ENCODE data around the gene RPS6KA4.

The RPS6KA4 gene

GRCh38 chr11:64364911-64365310 is 5.9 kb downstream of the RPS6KA4 start:
- Mint-ChIP-seq H3K27me3 (no peaks in the 10 kb centered on the region), H3K27ac (no peak overlapping the region), H3K9me3 (no peaks in the 10 kb centered on the region), H3K4me3 (no peak overlapping the region), H3K4me1 (peaks cover 24% of the 10 kb centered on the region)
- ATAC-seq: no peak
- no peak for DNase-seq

- Mint-ChIP-seq H3K9me3 (no peaks in the 10 kb centered on the region), H3K27me3 (no peaks in the 10 kb centered on the region), H3K4me3 (no peak overlapping the region), H3K27ac (no peak overlapping the region), H3K4me1 (peaks cover 5% of the 10 kb centered on the region)
- no peak for ATAC-seq
- no peak for DNase-seq
Observed at GRCh38 chr11:64366751-64367150, 7.8 kb downstream of the RPS6KA4 start.

DNA sequence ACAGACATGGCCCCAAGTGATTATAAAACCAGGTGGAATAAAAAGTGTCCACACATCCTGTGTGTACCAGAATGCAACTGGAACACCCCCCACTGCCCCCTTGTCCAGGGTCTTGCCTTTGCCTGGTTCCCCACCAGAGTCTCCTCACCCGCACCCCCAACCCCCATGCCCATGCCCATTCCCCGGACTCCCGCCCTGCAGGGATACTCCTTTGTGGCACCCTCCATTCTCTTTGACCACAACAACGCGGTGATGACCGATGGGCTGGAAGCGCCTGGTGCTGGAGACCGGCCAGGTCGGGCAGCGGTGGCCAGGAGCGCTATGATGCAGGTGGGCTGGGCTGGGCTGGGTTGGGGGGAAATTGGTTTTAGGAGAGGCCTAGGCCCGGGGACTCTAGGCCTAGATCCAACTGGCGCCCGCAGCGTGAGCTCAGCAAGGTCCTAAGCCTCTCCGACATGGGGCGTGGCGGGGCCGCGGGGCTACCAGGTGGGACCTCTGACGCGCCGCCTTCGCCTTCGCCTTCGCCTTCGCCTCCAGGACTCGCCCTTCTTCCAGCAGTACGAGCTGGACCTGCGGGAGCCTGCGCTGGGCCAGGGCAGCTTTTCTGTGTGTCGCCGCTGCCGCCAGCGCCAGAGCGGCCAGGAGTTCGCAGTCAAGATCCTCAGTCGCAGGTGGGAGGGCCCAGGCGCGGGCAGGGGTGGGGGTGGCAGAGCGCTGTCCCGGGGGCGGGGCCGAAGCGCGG is 9.1 kb downstream of the RPS6KA4 start:
- peaks cover 5% of the 10 kb centered on the region for H3K4me1 Mint-ChIP-seq
- no peak overlapping the region for H3K27ac Mint-ChIP-seq
- ATAC-seq: no peak

GRCh38 chr11:64368673-64369074 is 9.7 kb downstream of the RPS6KA4 start:
- ATAC-seq: no peak
- H3K27ac Mint-ChIP-seq: no peak overlapping the region
- peaks cover 5% of the 10 kb centered on the region for H3K4me1 Mint-ChIP-seq
- H3K4me3 Mint-ChIP-seq: no peak overlapping the region
- H3K9me3 Mint-ChIP-seq: no peaks in the 10 kb centered on the region
- no peak for DNase-seq
- H3K27me3 Mint-ChIP-seq: peaks cover 8% of the 10 kb centered on the region

More for the DNA sequence above, 9.1 kb downstream of the RPS6KA4 start:
- DNase-seq: no peak
- H3K9me3 Mint-ChIP-seq: no peaks in the 10 kb centered on the region
- no peak overlapping the region for H3K4me3 Mint-ChIP-seq
- H3K27me3 Mint-ChIP-seq: peaks cover 6% of the 10 kb centered on the region

- peaks cover 8% of the 10 kb centered on the region for H3K27me3 Mint-ChIP-seq
- DNase-seq: no peak
- peaks cover 5% of the 10 kb centered on the region for H3K4me1 Mint-ChIP-seq
- H3K9me3 Mint-ChIP-seq: no peaks in the 10 kb centered on the region
- H3K27ac Mint-ChIP-seq: peak overlapping the region in 1 of 2 donors; percentile 27
- peak; percentile 13 for ATAC-seq
- no peak overlapping the region for H3K4me3 Mint-ChIP-seq
Observed at GRCh38 chr11:64369440-64370421, 10.8 kb downstream of the RPS6KA4 start.

DNA sequence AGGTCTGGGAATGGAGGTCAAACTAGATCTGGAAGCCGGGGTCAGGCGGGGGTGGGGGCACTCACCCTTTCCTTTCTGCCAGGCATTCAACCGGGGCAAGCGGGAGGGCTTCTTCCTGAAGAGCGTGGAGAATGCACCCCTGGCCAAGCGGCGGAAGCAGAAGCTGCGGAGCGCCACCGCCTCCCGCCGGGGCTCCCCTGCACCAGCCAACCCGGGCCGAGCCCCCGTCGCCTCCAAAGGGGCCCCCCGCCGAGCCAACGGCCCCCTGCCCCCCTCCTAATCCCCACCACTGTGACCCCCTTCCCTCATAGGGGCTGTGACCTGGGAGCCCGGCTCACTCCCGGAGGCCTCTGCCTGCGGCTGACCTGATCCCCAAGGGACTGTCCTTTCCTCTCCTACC is 12.2 kb downstream of the RPS6KA4 start:
- H3K4me3 Mint-ChIP-seq: no peak overlapping the region
- no peaks in the 10 kb centered on the region for H3K9me3 Mint-ChIP-seq
- no peak overlapping the region for H3K27ac Mint-ChIP-seq
- no peak for DNase-seq
- H3K27me3 Mint-ChIP-seq: peaks cover 8% of the 10 kb centered on the region
- peak; percentile 35 for ATAC-seq
- H3K4me1 Mint-ChIP-seq: peaks cover 5% of the 10 kb centered on the region

DNA sequence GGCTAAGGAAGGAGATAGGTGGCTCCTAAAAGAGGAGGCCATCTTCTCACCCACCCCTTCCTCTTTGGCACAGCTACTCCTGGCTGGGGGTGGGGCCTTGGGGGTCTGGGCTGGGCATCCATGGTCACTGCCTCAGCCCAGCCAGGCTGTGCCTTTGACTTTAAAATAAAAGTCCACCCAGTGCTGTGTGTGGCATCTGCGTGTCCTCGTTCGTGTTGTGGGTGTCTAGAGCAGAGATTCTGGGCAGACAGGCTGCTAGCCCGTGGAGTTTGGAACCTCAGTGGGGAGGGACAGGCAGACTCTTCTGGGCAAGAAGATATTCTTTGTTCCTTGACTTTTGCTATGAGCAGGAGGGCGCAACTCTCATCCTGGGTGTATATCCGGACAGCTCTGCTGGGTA is 13.1 kb downstream of the RPS6KA4 start:
- H3K4me3 Mint-ChIP-seq: no peak overlapping the region
- ATAC-seq (no peak), DNase-seq (no peak)
- no peaks in the 10 kb centered on the region for H3K9me3 Mint-ChIP-seq
- H3K27me3 Mint-ChIP-seq: peaks cover 8% of the 10 kb centered on the region
- H3K4me1 Mint-ChIP-seq: peaks cover 5% of the 10 kb centered on the region
- no peak overlapping the region for H3K27ac Mint-ChIP-seq

GRCh38 chr11:64372802-64373597 is 14.0 kb downstream of the RPS6KA4 start:
- DNase-seq: no peak
- Mint-ChIP-seq H3K27me3 (peaks cover 8% of the 10 kb centered on the region), H3K9me3 (no peaks in the 10 kb centered on the region), H3K27ac (peak overlapping the region in 1 of 2 donors; percentile 63), H3K4me3 (no peak overlapping the region), H3K4me1 (peaks cover 5% of the 10 kb centered on the region)
- ATAC-seq: peak; percentile 27

GRCh38 chr11:64373598-64373974 is 14.6 kb downstream of the RPS6KA4 start:
- H3K4me1 Mint-ChIP-seq: peaks cover 5% of the 10 kb centered on the region
- no peak overlapping the region for H3K27ac Mint-ChIP-seq
- DNase-seq (no peak), ATAC-seq (no peak)
- peaks cover 8% of the 10 kb centered on the region for H3K27me3 Mint-ChIP-seq
- H3K4me3 Mint-ChIP-seq: no peak overlapping the region
- no peaks in the 10 kb centered on the region for H3K9me3 Mint-ChIP-seq

- Mint-ChIP-seq H3K9me3 (no peaks in the 10 kb centered on the region), H3K4me1 (peaks cover 5% of the 10 kb centered on the region), H3K4me3 (no peak overlapping the region), H3K27me3 (peaks cover 8% of the 10 kb centered on the region), H3K27ac (no peak overlapping the region)
- ATAC-seq: no peak
- no peak for DNase-seq
Observed at GRCh38 chr11:64376071-64376470, 17.1 kb downstream of the RPS6KA4 start.

- no peak for DNase-seq
- ATAC-seq: no peak
- Mint-ChIP-seq H3K4me1 (peaks cover 6% of the 10 kb centered on the region), H3K4me3 (no peak overlapping the region), H3K27ac (no peak overlapping the region), H3K9me3 (no peaks in the 10 kb centered on the region), H3K27me3 (no peaks in the 10 kb centered on the region)
Observed at GRCh38 chr11:64378335-64378880, 19.4 kb downstream of the RPS6KA4 start.

DNA sequence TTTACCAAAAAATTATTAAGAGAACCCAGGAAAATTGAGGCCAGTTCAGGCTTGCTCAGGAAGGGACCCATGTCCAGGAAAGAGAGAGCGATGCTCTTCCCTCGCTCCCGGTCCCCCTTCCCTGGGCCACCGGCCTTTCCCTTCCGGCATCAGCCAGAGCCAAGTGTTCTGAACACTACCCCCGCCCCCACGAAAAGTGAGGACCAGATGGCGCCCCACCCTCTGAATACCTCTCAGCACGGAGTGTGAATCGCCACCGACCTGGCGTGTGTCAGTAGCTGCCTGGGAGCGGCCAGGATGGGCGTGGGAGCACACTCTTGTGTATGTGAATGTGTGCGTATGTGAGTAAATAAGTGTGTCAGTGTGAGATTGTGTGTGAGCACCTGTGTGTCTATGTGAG is 20.2 kb downstream of the RPS6KA4 start:
- DNase-seq: no peak
- Mint-ChIP-seq H3K27me3 (no peaks in the 10 kb centered on the region), H3K27ac (no peak overlapping the region), H3K9me3 (no peaks in the 10 kb centered on the region), H3K4me1 (peaks cover 6% of the 10 kb centered on the region), H3K4me3 (no peak overlapping the region)
- no peak for ATAC-seq

- peaks cover 6% of the 10 kb centered on the region for H3K4me1 Mint-ChIP-seq
- DNase-seq: no peak
- no peak overlapping the region for H3K4me3 Mint-ChIP-seq
- no peaks in the 10 kb centered on the region for H3K27me3 Mint-ChIP-seq
- H3K27ac Mint-ChIP-seq: no peak overlapping the region
- H3K9me3 Mint-ChIP-seq: no peaks in the 10 kb centered on the region
- ATAC-seq: no peak
Observed at GRCh38 chr11:64379817-64380709, 21.1 kb downstream of the RPS6KA4 start.

- ATAC-seq: no peak
- no peak for DNase-seq
- H3K4me3 Mint-ChIP-seq: no peak overlapping the region
- H3K27ac Mint-ChIP-seq: no peak overlapping the region
- no peaks in the 10 kb centered on the region for H3K27me3 Mint-ChIP-seq
- peaks cover 9% of the 10 kb centered on the region for H3K4me1 Mint-ChIP-seq
- H3K9me3 Mint-ChIP-seq: no peaks in the 10 kb centered on the region
Observed at GRCh38 chr11:64381350-64381749, 22.4 kb downstream of the RPS6KA4 start.
